Activated CD8-positive, alpha-beta memory T cell treated with anti-CD3 and anti-CD28 coated beads, Interleukin-2, amount 10 ng/mL, durations not matched to agents 7 days and 5 days (primary cell): ENCODE data around the gene COL4A3. TPM values are rescaled to one million over a fixed set of nuclear protein-coding genes. Genes with fewer than 3 reads are reported as not detected.

ENCODE experiments used
- ATAC-seq: fragments of 150-1000 bp; cut with Tn5 transposase; one replicate; pipeline ENCODE4 v1.10.0; 2021; ENCODE audit warnings: moderate library complexity
- CTCF ChIA-PET: fragments of 350-600 bp; sonication (Branson Sonifier 250); formaldehyde crosslinking; loops from one replicate; lab custom pipeline; 2021; ENCODE audit warnings: antibody characterized with exemption; lab: Charles Lee
- DNase-seq: peaks from one replicate; pipeline ENCODE4 v3.0.0-alpha.2; 2020
- H3K27ac Mint-ChIP-seq: one replicate; pipeline ENCODE4 v1.8.0; 2021; ENCODE audit warnings: mild to moderate bottlenecking, mixed read lengths
- H3K27me3 Mint-ChIP-seq: one replicate; pipeline ENCODE4 v1.8.0; 2021; ENCODE audit warnings: mixed read lengths
- H3K36me3 Mint-ChIP-seq: one replicate; pipeline ENCODE4 v1.8.0; 2021; ENCODE audit warnings: mild to moderate bottlenecking, mixed read lengths
- H3K4me1 Mint-ChIP-seq: one replicate; pipeline ENCODE4 v1.8.0; 2021; ENCODE audit warnings: mixed read lengths
- H3K4me3 Mint-ChIP-seq: one replicate; pipeline ENCODE4 v1.8.0; 2021; ENCODE audit warnings: mild to moderate bottlenecking, moderate library complexity, mixed read lengths
- H3K9me3 Mint-ChIP-seq: one replicate; pipeline ENCODE4 v1.8.0; 2022; ENCODE audit warnings: low read depth, mixed read lengths
- total RNA-seq, 2 experiments: library from RNA; stranded (reverse); gene quantifications; one replicate each; pipeline ENCODE4 v1.2.3, GENCODE V29; 2021

The COL4A3 gene
- total RNA-seq, 2 experiments from 2014 or later = not detected

DNA sequence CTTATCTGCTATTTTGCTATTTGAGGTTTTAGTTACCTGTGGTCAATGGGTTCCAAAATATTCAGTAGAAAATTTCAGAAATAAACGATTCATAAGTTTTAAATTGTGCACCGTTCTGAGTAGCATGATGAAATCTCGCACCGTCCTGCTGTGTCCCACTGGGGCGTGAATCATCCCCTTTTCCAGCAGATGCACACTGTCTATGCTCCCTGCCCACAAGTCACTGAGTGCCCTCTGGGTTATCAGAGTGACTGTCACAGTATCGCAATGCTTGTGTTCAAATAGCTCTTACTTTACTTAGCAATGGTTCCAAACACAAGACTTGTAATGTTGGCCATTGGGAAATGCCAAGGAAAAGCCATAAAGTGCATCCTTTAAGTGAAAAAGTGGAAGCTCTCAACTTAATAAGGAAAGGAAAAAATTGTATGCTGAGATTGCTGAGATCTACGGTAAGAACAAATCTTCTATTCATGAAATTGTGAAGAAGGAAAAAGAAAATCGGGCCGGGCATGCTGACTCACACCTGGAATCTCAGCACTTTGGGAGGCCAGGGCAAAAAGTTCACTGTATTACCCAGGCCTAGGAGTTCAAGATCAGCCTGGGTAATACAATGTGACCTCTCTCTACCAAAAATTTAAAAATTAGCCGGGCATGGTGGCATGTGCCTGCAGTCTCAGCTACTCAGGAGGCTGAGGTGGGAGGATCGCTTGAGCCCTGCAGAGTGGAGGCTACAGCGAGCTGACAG is 13.3 kb downstream of the COL4A3 start:
- CTCF ChIA-PET = no interaction called here
- no peak overlapping the region for H3K27ac Mint-ChIP-seq
- no peaks in the 10 kb centered on the region for H3K4me1 Mint-ChIP-seq

DNA sequence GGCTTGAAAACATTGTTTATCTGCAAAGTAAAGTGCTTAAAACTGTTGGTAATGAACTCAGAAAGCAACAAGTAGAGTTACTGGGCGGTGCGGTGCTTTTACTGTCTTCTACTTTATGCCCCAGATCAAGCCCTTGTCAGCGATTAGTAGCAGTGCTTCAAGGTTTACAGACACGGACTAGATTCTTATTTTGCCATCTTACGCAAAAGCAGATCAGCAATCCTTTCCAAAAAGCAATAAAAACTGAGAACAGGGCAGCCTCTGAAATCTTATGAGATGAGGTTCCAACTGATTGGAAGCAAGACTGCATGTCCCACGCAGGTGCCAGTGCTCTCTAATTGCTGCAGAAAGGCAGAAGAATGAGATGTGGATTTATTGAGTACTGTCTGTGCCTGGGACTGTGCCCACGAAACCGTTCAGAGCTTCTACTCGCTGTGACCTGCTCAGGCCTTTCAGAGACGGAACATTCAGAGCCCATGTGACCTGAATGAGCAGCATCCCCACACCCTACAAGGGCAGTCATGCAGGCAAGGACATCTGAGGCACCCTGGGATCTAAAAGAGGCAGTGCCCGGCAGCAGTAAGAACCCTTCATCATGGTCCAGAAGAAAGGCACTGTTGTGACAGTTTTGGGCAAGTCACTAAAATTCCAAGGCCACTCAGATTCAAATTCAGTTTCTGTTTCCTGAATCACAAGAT is 15.7 kb downstream of the COL4A3 start:
- Mint-ChIP-seq H3K4me1 (no peaks in the 10 kb centered on the region), H3K27ac (no peak overlapping the region), H3K9me3 (no peaks in the 10 kb centered on the region), H3K27me3 (peaks cover 5% of the 10 kb centered on the region), H3K36me3 (no peaks in the 10 kb centered on the region), H3K4me3 (no peak overlapping the region)
- DNase-seq (no peak), ATAC-seq (no peak)
- CTCF ChIA-PET = no interaction called here

More for the DNA sequence above, 13.3 kb downstream of the COL4A3 start:
- no peak for ATAC-seq
- H3K27me3 Mint-ChIP-seq = no peaks in the 10 kb centered on the region
- H3K4me3 Mint-ChIP-seq = no peak overlapping the region
- H3K36me3 Mint-ChIP-seq = no peaks in the 10 kb centered on the region
- H3K9me3 Mint-ChIP-seq = no peaks in the 10 kb centered on the region
- DNase-seq = no peak

DNA sequence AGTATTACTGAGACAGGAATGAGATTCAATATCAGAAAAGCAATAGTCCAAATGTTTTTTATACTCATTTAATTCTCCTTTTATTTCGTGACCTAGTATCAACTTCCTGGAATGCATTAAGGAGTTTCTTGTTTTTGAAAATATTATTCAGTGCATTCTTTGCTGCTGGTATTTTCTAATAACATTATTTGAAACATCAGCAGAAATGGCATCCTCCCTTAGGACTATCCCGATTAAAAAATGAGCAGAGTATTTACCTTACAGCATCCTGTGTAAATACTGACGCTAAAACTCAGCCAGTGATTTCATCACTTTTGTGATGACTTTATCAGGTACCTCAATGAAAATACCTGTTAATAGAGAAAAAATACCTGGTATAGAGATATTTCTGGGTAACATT is 16.3 kb downstream of the COL4A3 start:
- Mint-ChIP-seq H3K4me3 (no peak overlapping the region), H3K36me3 (no peaks in the 10 kb centered on the region), H3K4me1 (no peaks in the 10 kb centered on the region), H3K9me3 (no peaks in the 10 kb centered on the region), H3K27me3 (peaks cover 5% of the 10 kb centered on the region), H3K27ac (no peak overlapping the region)
- DNase-seq = no peak
- CTCF ChIA-PET = no interaction called here
- no peak for ATAC-seq

DNA sequence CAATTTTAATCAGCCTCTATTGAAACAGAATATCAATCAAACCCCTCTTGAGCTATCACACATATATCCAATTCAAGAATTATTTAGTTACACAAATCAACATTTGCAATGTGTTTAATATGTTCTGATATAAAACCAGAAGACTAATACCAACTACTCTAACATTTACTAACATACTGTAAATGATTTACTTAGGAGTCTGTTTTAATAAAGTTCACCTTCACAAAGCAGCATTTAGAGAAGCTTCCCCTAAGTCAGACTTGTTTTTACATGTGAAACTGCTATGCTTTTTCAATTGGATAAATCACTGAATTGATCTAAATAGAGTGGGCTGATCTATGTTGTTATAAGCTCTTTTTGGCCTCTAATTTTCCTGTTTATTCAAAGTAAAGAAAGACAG is 18.3 kb downstream of the COL4A3 start:
- no peak overlapping the region for H3K27ac Mint-ChIP-seq
- no peak overlapping the region for H3K4me3 Mint-ChIP-seq
- no peaks in the 10 kb centered on the region for H3K36me3 Mint-ChIP-seq
- peaks cover 10% of the 10 kb centered on the region for H3K27me3 Mint-ChIP-seq
- H3K9me3 Mint-ChIP-seq = no peaks in the 10 kb centered on the region
- ATAC-seq (no peak), DNase-seq (no peak)
- CTCF ChIA-PET = no interaction called here
- H3K4me1 Mint-ChIP-seq = no peaks in the 10 kb centered on the region

DNA sequence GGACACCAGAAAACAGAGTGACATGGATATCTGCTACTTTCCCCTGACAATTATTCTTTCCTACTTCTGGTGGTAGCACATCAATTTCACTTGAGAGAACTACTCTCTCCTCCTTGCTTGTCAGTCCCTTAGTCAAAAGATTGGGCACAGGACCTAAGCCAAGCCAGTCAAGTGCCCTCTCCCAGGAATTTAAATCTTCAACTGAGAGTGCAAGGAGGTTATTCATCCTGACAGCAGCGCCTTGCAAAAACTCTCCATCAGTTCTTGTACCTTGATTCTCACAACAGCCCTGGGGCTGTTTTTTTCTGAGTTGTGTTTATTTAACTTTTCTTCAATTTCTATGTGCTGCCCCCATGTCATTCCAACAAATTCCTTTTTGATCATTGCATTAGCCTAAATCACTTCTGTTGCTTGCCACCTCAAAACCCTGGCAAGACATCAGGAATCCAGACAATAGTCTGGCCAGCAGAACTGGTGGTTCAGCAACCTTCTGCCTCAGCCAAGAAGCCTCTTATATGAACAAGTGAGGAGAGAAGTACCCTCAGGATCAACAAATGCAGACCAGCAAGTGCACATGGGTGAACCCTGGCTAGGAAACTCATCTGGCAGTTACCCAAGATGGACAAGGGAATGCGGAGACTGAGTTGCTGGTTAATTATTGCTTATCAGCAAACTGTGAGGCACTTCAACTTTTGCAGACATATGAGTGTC is 19.4 kb downstream of the COL4A3 start:
- Mint-ChIP-seq H3K9me3 (no peaks in the 10 kb centered on the region), H3K27ac (no peak overlapping the region), H3K4me1 (no peaks in the 10 kb centered on the region), H3K4me3 (no peak overlapping the region), H3K27me3 (peaks cover 10% of the 10 kb centered on the region), H3K36me3 (no peaks in the 10 kb centered on the region)
- ATAC-seq (no peak), DNase-seq (no peak)
- CTCF ChIA-PET = no interaction called here

DNA sequence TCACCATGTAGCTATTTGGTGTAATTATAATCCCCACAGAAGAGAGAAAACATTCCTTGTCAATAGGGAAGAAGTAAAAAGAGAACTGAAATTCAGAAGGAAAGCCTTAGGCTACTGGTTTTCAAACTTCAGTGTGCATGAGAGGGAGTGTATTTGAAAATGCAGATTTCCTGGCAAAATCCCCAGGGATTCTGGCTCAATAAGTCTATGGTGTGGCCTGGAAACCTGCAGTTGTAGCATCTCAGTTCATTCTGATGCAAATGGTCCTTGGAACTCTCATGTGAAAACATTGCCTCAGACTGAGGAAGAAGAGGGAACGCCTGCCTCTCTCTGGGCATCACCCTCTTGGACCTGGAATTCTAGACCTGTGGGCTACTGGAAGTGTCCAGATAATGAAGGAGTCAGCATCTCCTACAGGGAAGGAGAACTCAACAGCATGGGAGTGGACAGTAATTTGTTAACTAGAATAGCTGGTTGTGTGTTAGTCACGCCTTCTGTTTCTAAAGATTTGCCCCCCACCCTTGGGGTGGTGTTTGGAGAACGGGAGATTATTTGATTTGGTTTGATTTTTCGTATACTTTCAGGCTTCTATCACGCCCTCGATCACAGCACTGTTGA is 21.3 kb downstream of the COL4A3 start:
- H3K27ac Mint-ChIP-seq = no peak overlapping the region
- ATAC-seq = no peak
- H3K36me3 Mint-ChIP-seq = no peaks in the 10 kb centered on the region
- no peaks in the 10 kb centered on the region for H3K9me3 Mint-ChIP-seq
- CTCF ChIA-PET = no interaction called here
- H3K4me1 Mint-ChIP-seq = no peaks in the 10 kb centered on the region
- DNase-seq = no peak
- peaks cover 17% of the 10 kb centered on the region for H3K27me3 Mint-ChIP-seq
- no peak overlapping the region for H3K4me3 Mint-ChIP-seq

DNA sequence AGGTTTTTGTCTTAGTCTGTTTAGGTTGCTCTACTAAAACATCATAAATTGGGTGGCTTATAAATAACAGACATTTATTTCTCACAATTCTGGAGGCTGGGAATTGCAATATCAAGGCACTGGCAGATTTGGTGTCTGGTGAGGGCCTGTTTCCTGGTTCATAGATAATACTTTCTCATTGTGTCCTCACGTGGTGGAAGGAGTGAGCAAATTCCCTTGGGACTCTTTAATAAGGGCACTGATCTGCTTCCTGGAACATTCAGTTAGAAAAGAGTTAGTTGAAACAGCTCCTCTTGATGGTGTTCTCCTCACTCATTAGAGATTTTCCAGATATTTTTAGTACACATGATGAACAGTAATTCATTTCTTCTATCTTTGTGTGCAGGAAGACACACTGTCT is 22.3 kb downstream of the COL4A3 start:
- Mint-ChIP-seq H3K36me3 (no peaks in the 10 kb centered on the region), H3K27me3 (peaks cover 21% of the 10 kb centered on the region), H3K27ac (no peak overlapping the region), H3K9me3 (no peaks in the 10 kb centered on the region), H3K4me1 (no peaks in the 10 kb centered on the region), H3K4me3 (no peak overlapping the region)
- ATAC-seq = no peak
- CTCF ChIA-PET = no interaction called here
- no peak for DNase-seq

DNA sequence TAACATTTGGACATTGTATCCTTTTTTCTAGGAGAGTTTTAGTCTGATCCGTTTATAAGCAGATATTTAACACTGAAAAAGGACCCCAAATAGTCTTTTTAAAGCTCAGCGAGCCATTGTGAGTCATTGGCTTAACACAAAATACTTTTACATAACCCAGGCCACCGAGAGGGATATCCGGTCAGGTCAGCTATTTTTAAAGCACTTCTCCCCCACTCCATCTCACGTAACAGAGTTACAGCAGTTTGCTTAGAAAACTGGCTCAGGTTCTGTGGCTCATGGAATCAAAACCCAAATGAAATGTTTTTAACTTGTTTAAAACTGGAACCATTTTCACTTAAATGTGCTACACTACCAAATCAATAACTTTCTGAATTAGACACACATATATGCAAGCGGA is 23.9 kb downstream of the COL4A3 start:
- H3K27me3 Mint-ChIP-seq = peaks cover 19% of the 10 kb centered on the region
- H3K4me1 Mint-ChIP-seq = no peaks in the 10 kb centered on the region
- no peak overlapping the region for H3K4me3 Mint-ChIP-seq
- CTCF ChIA-PET = no interaction called here
- ATAC-seq = no peak
- H3K9me3 Mint-ChIP-seq = no peaks in the 10 kb centered on the region
- no peak overlapping the region for H3K27ac Mint-ChIP-seq
- H3K36me3 Mint-ChIP-seq = no peaks in the 10 kb centered on the region
- DNase-seq = no peak

DNA sequence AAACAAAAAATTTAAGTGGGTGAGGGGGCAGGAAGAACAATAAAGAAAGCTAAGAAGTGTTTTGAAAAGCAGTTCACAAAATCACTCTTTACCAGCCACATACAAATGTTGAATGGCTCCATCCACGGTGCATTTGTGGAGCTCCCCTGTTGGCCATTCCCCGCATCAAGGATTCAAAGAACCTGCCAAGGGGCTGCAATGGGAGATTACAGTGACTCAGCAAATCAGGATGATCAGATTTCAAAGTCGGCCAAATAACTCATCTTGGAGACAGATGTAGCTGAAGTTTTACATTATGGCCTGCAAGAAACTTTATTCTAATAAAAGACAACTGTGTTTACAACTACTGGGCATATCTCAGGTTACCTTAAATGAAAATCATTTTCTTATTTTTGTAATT is 26.9 kb downstream of the COL4A3 start:
- Mint-ChIP-seq H3K4me3 (no peak overlapping the region), H3K4me1 (no peaks in the 10 kb centered on the region), H3K36me3 (no peaks in the 10 kb centered on the region), H3K27me3 (peaks cover 18% of the 10 kb centered on the region), H3K27ac (no peak overlapping the region), H3K9me3 (no peaks in the 10 kb centered on the region)
- CTCF ChIA-PET = no interaction called here
- no peak for DNase-seq
- no peak for ATAC-seq

DNA sequence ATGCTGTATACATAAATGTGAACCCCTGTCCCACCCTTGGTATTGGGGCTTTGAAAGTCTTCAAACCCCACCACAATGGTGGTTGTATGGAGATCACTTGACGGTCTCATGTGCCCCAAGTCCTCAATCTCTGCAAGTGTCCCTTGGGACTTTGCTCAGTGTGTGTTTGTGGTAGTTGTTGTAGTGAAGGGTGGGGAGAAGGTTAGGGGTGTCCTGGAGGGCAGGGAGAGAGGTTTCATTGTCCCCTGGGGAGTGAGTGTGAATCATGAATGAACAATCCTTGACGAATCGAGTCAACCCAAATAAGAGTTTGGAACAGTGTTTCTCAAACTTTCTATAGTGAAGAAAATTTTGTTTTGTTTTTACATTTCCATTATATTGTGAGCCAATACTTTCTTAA is 28.1 kb downstream of the COL4A3 start:
- H3K27me3 Mint-ChIP-seq = peaks cover 13% of the 10 kb centered on the region
- no peaks in the 10 kb centered on the region for H3K4me1 Mint-ChIP-seq
- CTCF ChIA-PET = no interaction called here
- ATAC-seq (no peak), DNase-seq (no peak)
- H3K27ac Mint-ChIP-seq = no peak overlapping the region
- no peak overlapping the region for H3K4me3 Mint-ChIP-seq
- H3K9me3 Mint-ChIP-seq = no peaks in the 10 kb centered on the region
- H3K36me3 Mint-ChIP-seq = no peaks in the 10 kb centered on the region

DNA sequence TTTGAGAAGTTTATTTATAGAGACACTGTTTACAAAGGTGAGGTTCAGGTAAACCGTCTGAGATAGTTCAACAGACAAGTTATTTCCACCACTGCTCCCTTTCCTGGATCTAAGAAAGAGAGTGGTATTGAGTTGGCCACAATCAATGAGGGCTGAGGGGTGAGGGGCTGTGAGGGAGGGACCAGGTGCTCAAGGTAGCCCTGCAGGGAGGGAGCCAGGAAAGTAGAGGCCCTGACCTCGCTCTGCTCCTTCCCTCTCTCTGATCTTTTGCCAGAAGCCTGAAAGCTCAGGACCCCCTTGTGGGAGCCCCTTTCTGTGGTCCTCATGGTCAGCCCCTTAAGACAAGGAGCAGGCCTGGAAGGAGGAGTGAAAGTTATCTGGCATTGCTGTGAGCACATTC is 29.8 kb downstream of the COL4A3 start:
- H3K27me3 Mint-ChIP-seq = peaks cover 15% of the 10 kb centered on the region
- CTCF ChIA-PET = no interaction called here
- no peak overlapping the region for H3K27ac Mint-ChIP-seq
- ATAC-seq (no peak), DNase-seq (no peak)
- H3K36me3 Mint-ChIP-seq = no peaks in the 10 kb centered on the region
- H3K4me1 Mint-ChIP-seq = no peaks in the 10 kb centered on the region
- H3K4me3 Mint-ChIP-seq = no peak overlapping the region
- H3K9me3 Mint-ChIP-seq = no peaks in the 10 kb centered on the region

DNA sequence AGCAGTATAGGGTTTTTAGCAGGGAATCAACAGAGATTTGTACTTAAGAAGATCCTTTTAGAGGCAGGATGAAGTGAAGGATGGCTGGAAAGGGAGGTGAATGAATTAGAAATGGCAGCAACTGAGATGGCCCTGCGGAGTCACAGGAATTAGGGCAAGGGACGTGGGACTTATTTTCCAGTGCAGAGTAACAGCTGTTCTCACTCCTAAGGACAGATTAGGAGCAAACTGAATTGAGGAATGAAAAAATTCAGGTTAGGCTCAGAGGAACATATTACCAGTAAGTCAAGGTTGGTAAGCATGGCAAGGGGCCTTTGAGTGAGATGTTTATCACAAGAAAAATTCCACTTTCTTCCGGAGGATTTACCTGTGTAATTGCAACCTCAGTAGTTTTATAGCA is 34.4 kb downstream of the COL4A3 start:
- DNase-seq (no peak), ATAC-seq (no peak)
- Mint-ChIP-seq H3K4me3 (no peak overlapping the region), H3K27me3 (peaks cover 2% of the 10 kb centered on the region), H3K36me3 (no peaks in the 10 kb centered on the region), H3K27ac (no peak overlapping the region), H3K9me3 (no peaks in the 10 kb centered on the region), H3K4me1 (no peaks in the 10 kb centered on the region)
- CTCF ChIA-PET = no interaction called here

DNA sequence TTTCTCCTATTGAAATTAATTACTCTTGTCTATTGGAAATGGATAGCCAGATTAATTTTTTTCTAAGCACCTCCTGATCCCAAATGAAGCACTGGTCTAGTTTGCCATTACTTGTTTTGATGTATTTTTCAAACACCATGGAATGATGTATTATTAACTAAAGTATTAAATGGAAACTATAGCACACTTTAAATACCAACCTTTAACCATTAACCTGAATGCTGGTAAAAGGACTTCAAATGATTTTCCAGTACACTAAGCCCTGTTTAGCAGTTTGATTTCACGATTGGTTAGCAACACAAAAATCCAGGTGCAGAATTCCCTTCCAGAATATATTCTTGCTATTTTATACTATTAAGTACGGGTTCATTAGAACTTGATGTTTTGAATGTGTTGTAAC is 37.3 kb downstream of the COL4A3 start:
- no peaks in the 10 kb centered on the region for H3K4me1 Mint-ChIP-seq
- H3K9me3 Mint-ChIP-seq = no peaks in the 10 kb centered on the region
- CTCF ChIA-PET = no interaction called here
- no peaks in the 10 kb centered on the region for H3K36me3 Mint-ChIP-seq
- peaks cover 5% of the 10 kb centered on the region for H3K27me3 Mint-ChIP-seq
- ATAC-seq (no peak), DNase-seq (no peak)
- no peak overlapping the region for H3K4me3 Mint-ChIP-seq
- H3K27ac Mint-ChIP-seq = no peak overlapping the region
